NCI-H146 (cell line): ENCODE measurements around the gene VEZF1.

Source experiments
- DNase-seq: peaks from one replicate; lab custom pipeline; 2025; lab: John Stamatoyannopoulos, UW

The VEZF1 gene

GRCh38 chr17:57987581-57988300 lies at the start of gene VEZF1:
Gene VEZF1 (minus strand): TSS chr17:57988254. CDS start chr17:57988111, 143 bp downstream.
- DNase-seq, result peak; percentile 81

GRCh38 chr17:58032691-58033415 lies 44.8 kb upstream of the VEZF1 start:
- no peak for DNase-seq

GRCh38 chr17:58028578-58028977 lies 40.5 kb upstream of the VEZF1 start:
- DNase-seq, result no peak

- peak; percentile 63 for DNase-seq
These were observed 32.3 kb upstream of the VEZF1 start for GRCh38 chr17:58020401-58020800.

- no peak for DNase-seq
These were observed 31.5 kb upstream of the VEZF1 start for GRCh38 chr17:58019521-58019920.

GRCh38 chr17:58019039-58019438 lies 31.0 kb upstream of the VEZF1 start:
- no peak for DNase-seq

- no peak for DNase-seq
These were observed 22.2 kb upstream of the VEZF1 start for GRCh38 chr17:58010067-58010799.

GRCh38 chr17:58007781-58008706 lies 20.0 kb upstream of the VEZF1 start:
- DNase-seq, result peak; percentile 41

GRCh38 chr17:58006924-58007780 lies 19.1 kb upstream of the VEZF1 start, which contains the start of gene SRSF1:
Gene SRSF1 (minus strand): TSS chr17:58007246. CDS start chr17:58007137, 109 bp downstream.
- peak; percentile 98 for DNase-seq

GRCh38 chr17:58006560-58006923 lies 18.5 kb upstream of the VEZF1 start:
- peak; percentile 82 for DNase-seq

GRCh38 chr17:58005728-58006559 lies 17.9 kb upstream of the VEZF1 start:
- no peak for DNase-seq

GRCh38 chr17:58005031-58005727 lies 17.1 kb upstream of the VEZF1 start:
- no peak for DNase-seq

- DNase-seq, result no peak
These were observed 16.0 kb upstream of the VEZF1 start for GRCh38 chr17:58004060-58004459.

- DNase-seq, result no peak
These were observed 14.9 kb upstream of the VEZF1 start for GRCh38 chr17:58002973-58003372.

GRCh38 chr17:58002154-58002948 lies 14.3 kb upstream of the VEZF1 start:
- no peak for DNase-seq

- no peak for DNase-seq
These were observed 13.5 kb upstream of the VEZF1 start for GRCh38 chr17:58001461-58002124.

GRCh38 chr17:57999496-58000017 lies 11.5 kb upstream of the VEZF1 start:
- DNase-seq, result peak; percentile 64
